K562 (cell line): ENCODE data around the gene CRYBB1. TPM values are rescaled to one million over a fixed set of nuclear protein-coding genes. Genes with fewer than 3 reads are reported as not detected.

Experiments used
- ATAC-seq: fragments of 200-7000 bp; cut with Tn5 transposase; 3 replicates; pipeline ENCODE4 v1.9.1; 2020; ENCODE audit warnings: moderate library complexity
- BruUV-seq: library from RNA; stranded (reverse); fragments of 400-500 nt; replicated peaks from 2 replicates; lab custom pipeline; 2021; lab: Mats Ljungman, UMichigan
- CTCF ChIA-PET: fragments of 300-600 bp; formaldehyde crosslinking; extraction: SDS; loops from one replicate; lab custom pipeline; 2021; ENCODE audit warnings: low intra/inter-chr PET ratio; lab: Yijun Ruan, JAX
- POLR2A ChIA-PET: fragments of 300-600, 350-650 bp; sonication (Branson Sonifier 250); formaldehyde crosslinking; extraction: SDS; loops from one replicate; lab custom pipeline; 2021; ENCODE audit warnings: antibody characterized with exemption, inconsistent platforms; lab: Yijun Ruan, JAX
- DNase-seq, 4 experiments: peaks; one replicate each; pipeline versions ENCODE4 v3.0.0 to v3.0.0-alpha.2; 2011 to 2018; ENCODE audit warnings: low spot score in 3 of 4, mixed read lengths in 3 of 4; ENCODE audit errors: extremely low read depth in 1 of 4
- FAIRE-seq: peaks from 2 replicates; lab custom pipeline; 2011; peaks lifted over from hg19 to GRCh38; lab: Jason Lieb, UNC
- H2AFZ ChIP-seq: 2 replicates; pipeline ENCODE4 v1.6.0; 2011; ENCODE audit warnings: low read depth, low read length, control low read depth, inconsistent platforms
- H3K27ac ChIP-seq: fragments of 200-600 bp; 3 replicates; pipeline ENCODE4 v1.8.0; 2011; ENCODE audit warnings: low read depth, mild to moderate bottlenecking, control low read depth, inconsistent platforms, low read length, moderate library complexity, mixed read lengths; ENCODE audit errors: extremely low read depth
- H3K27me3 ChIP-seq, 2 experiments: fragments of 300-600 bp in 1 of 2; 2 replicates in 1 of 2; 3 replicates in 1 of 2; pipeline versions ENCODE4 v1.6.0 to v1.8.0; 2011; ENCODE audit warnings: inconsistent platforms in 2 of 2, low read length in 2 of 2, mild to moderate bottlenecking in 1 of 2, mixed read lengths in 1 of 2, moderate library complexity in 1 of 2; ENCODE audit not compliant: control insufficient read depth in 2 of 2, insufficient read depth in 2 of 2
- H3K36me3 ChIP-seq: fragments of 300-600 bp; 3 replicates; pipeline ENCODE4 v1.8.0; 2011; ENCODE audit warnings: mild to moderate bottlenecking, low read length, inconsistent platforms; ENCODE audit not compliant: control insufficient read depth, insufficient read depth
- H3K4me1 ChIP-seq, 2 experiments: fragments of 200-600 bp in 1 of 2; replicated peaks in 1 of 2; 2 replicates in 1 of 2; 3 replicates in 1 of 2; pipeline versions ENCODE4 v1.5.1 to v1.8.0; 2011; ENCODE audit warnings: inconsistent platforms in 2 of 2, low read length in 2 of 2, mild to moderate bottlenecking in 1 of 2, mixed read lengths in 1 of 2, moderate library complexity in 1 of 2; ENCODE audit not compliant: control insufficient read depth in 2 of 2, insufficient read depth in 2 of 2
- H3K4me2 ChIP-seq: 2 replicates; pipeline ENCODE4 v1.6.1; 2011; ENCODE audit warnings: low read length, control low read depth, inconsistent platforms, mixed read lengths; ENCODE audit not compliant: insufficient read depth
- H3K4me3 ChIP-seq: fragments of 200-600 bp; sonication (generic), shearing (Covaris generic); 2 replicates; pipeline ENCODE4 v1.5.1; 2016; ENCODE audit warnings: control low read depth, inconsistent platforms
- H3K79me2 ChIP-seq: fragments of 200-600 bp; 3 replicates; pipeline ENCODE4 v1.8.0; 2011; ENCODE audit warnings: low read length, inconsistent platforms; ENCODE audit not compliant: control insufficient read depth, insufficient read depth
- H3K9ac ChIP-seq, 2 experiments: 2 replicates each; pipeline versions ENCODE4 v1.6.0 to v1.6.1; 2011; ENCODE audit warnings: low read depth in 2 of 2, low read length in 2 of 2, control low read depth in 1 of 2, inconsistent platforms in 1 of 2, mild to moderate bottlenecking in 1 of 2, mixed read lengths in 1 of 2; ENCODE audit not compliant: insufficient read depth in 1 of 2
- H3K9me1 ChIP-seq: one replicate; pipeline ENCODE4 v1.6.0; 2011; ENCODE audit warnings: inconsistent platforms, mild to moderate bottlenecking, low read length, moderate library complexity; ENCODE audit not compliant: control insufficient read depth, insufficient read depth
- H3K9me3 ChIP-seq: replicated peaks from 2 replicates; pipeline ENCODE4 v1.5.1; 2011; ENCODE audit warnings: low read depth, low read length, inconsistent platforms; ENCODE audit not compliant: control insufficient read depth, insufficient read depth
- H4K20me1 ChIP-seq: replicated peaks from 2 replicates; pipeline ENCODE4 v1.6.1; 2011; ENCODE audit warnings: low read length, inconsistent platforms, mixed read lengths; ENCODE audit not compliant: control insufficient read depth, insufficient read depth
- ADNP ChIP-seq: fragments of 200-800 bp; sonication (Bioruptor generic); IDR thresholded peaks from 2 replicates; pipeline ENCODE4 v1.6.1; 2016; ENCODE audit warnings: missing genetic modification characterization, missing compliant biosample characterization
- ARHGAP35 ChIP-seq: fragments of 450-650 bp; IDR thresholded peaks from 2 replicates; pipeline ENCODE4 v1.6.1; 2018; ENCODE audit not compliant: partially characterized antibody
- BCOR ChIP-seq: fragments of 450-650 bp; IDR thresholded peaks from 2 replicates; pipeline ENCODE4 v1.6.1; 2016
- BHLHE40 ChIP-seq: IDR thresholded peaks from 2 replicates; pipeline ENCODE4 v1.6.1; 2011; ENCODE audit warnings: low read length, improper control_type of control experiment
- HDAC2 ChIP-seq: fragments of 450-650 bp; IDR thresholded peaks from 2 replicates; pipeline ENCODE4 v1.6.1; 2016; ENCODE audit warnings: mild to moderate bottlenecking
- KDM1A ChIP-seq, 2 experiments: fragments of 450-650 bp; IDR thresholded peaks; 2 replicates each; pipeline ENCODE4 v1.6.1; 2016; ENCODE audit warnings: mild to moderate bottlenecking in 2 of 2
- MCM3 ChIP-seq: fragments of 450-650 bp; IDR thresholded peaks from 2 replicates; pipeline ENCODE4 v1.6.1; 2016
- RBM25 ChIP-seq: fragments of 200-400 bp; formaldehyde crosslinking; IDR thresholded peaks from 2 replicates; pipeline ENCODE4 v1.6.1; 2018; ENCODE audit warnings: low read length, low read depth, moderate library complexity; ENCODE audit not compliant: severe bottlenecking
- SAFB ChIP-seq: fragments of 200-400 bp; formaldehyde crosslinking; IDR thresholded peaks from 2 replicates; pipeline ENCODE4 v1.6.1; 2017; ENCODE audit warnings: low read depth, low read length, borderline replicate concordance
- SRF ChIP-seq, 2 experiments: fragments of 250-450, 450-650 bp in 1 of 2; sonication (Bioruptor Pico) in 1 of 2; sonication (generic) in 1 of 2; formaldehyde crosslinking; IDR thresholded peaks; 2 replicates each; pipeline versions ENCODE4 v1.5.0 to v1.5.1; 2020 to 2022; ENCODE audit warnings: mild to moderate bottlenecking in 1 of 2, missing genetic modification reagents in 1 of 2
- TBL1XR1 ChIP-seq, 2 experiments: IDR thresholded peaks; 2 replicates each; pipeline ENCODE4 v1.6.1; 2012; ENCODE audit warnings: improper control_type of control experiment in 2 of 2, low read length in 2 of 2, mild to moderate bottlenecking in 1 of 2
- XRCC5 ChIP-seq: fragments of 200-400 bp; formaldehyde crosslinking; IDR thresholded peaks from 2 replicates; pipeline ENCODE4 v1.6.1; 2017; ENCODE audit warnings: low read depth, mild to moderate bottlenecking, low read length
- ZSCAN29 ChIP-seq: fragments of 450-650 bp; IDR thresholded peaks from 2 replicates; pipeline ENCODE4 v1.6.1; 2017
- WGBS: fragments of 100-300 bp; shearing (Covaris generic); methylation state at CpG from one replicate; pipeline ENCODE4 v1.1.6; 2016; ENCODE audit warnings: low coverage, mixed read lengths; ENCODE audit not compliant: insufficient coverage; ENCODE audit errors: missing lambda C conversion rate; 5-methylcytosine and 5-hydroxymethylcytosine counted together
- in situ Hi-C: fragments of 300-500 bp; cut with MboI; formaldehyde crosslinking; loops from 4 replicates; pipeline ENCODE4 v1.15.0; 2018; ENCODE audit warnings: inconsistent platforms, mixed read lengths
- intact Hi-C: fragments of 100-400 bp; cut with micrococcal nuclease; formaldehyde crosslinking; loops from 2 replicates; pipeline ENCODE4 v1.14.2; 2022
- polyA plus RNA-seq, 8 experiments: library from polyadenylated mRNA; depleted of rRNA in 4 of 8; stranded (reverse) in 5 of 8; unstranded in 3 of 8; fragments of >200 nt; fragmentation: Nextera tagmentation in 2 of 8; fragmentation: Illumina TruSeq in 1 of 8; extraction: Ambion mirVana in 2 of 8; extraction: Trizol in 1 of 8; gene quantifications; 2 replicates each; pipeline versions ENCODE4 v1.2.1 to v1.2.3, GENCODE V29; 2011 to 2014; ENCODE audit warnings: inconsistent platforms in 1 of 8, missing spikeins in 1 of 8
- total RNA-seq, 7 experiments: library from RNA; depleted of rRNA in 6 of 7; stranded (reverse); fragments of >200 nt in 6 of 7; fragmentation: Illumina TruSeq in 2 of 7; extraction: Trizol in 2 of 7; gene quantifications; 2 replicates each; pipeline versions ENCODE4 v1.2.1 to v1.2.3, GENCODE V29; 2011 to 2021; ENCODE audit warnings: low replicate concordance in 1 of 7
- TF ChIP-seq, protein P1 (sequence below): sonication (generic); formaldehyde crosslinking; IDR thresholded peaks from 2 replicates; pipeline ENCODE4 v1.8.0; 2022; ENCODE audit warnings: mild to moderate bottlenecking, missing genetic modification reagents, borderline replicate concordance
- TF ChIP-seq, protein P2 (sequence below): fragments of 250-450 bp; sonication (Bioruptor Pico); IDR thresholded peaks from 2 replicates; pipeline ENCODE4 v1.5.0; 2020; ENCODE audit warnings: mild to moderate bottlenecking, borderline replicate concordance

The CRYBB1 gene
- total and polyA plus RNA-seq, 9 of the 15 experiments (the other 6 are each of a cell fraction or from before 2014, with no cell fraction given): 0.16 to 0.45 (median 0.33) TPM; not detected in 2

DNA sequence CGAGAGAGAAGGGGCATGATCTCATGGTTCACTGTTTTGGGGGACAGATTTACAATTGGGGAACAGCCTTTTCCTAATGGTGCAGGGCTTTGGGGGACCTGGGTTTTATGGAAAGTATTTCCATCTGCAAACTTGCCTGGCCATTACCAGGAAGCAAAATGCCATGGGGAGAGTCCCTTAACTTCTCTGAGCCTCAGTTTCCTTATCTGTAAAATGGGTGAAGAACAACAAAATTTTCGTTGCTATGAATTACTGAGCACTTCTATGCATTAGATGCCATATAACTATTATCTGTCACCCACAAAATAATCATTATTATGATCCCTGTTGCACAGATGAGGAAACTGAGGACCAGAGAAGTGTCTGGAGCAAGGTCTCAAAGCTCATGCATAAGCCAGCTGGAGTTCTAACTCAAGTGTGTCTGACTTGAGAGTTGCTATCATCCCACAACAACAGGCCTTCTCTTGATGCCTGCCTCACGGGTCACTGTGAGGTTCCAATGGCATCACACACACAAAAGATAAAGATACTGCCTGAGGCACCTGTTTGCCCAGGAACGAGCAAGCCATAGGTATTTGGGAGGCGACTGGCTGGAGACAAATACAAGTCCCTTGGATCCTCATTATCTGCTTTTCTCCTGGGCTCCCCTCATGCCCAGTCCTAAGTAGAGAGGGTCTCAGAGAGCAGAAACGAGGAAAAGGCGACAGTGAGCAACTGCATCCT lies 43.7 kb downstream of the CRYBB1 start:
- BruUV-seq: no TSS peak
- ChIA-PET CTCF (no interaction called here), POLR2A (interaction anchor here (1.0 to 1.9 kb wide), 3 partner anchors 9 to 35 kb away, joined by 3 to 5 read pairs (median 4); no protein-coding TSS in a partner anchor)
- FAIRE-seq (no peak), DNase-seq (no peak), ATAC-seq (no peak)
- intact Hi-C loops (no loop called here), in situ Hi-C loops (no loop called here)
- Histone ChIP-seq H3K27ac (peak overlapping the region; percentile 50), H4K20me1 (peaks cover 48% of the 10 kb centered on the region), H3K9me1 (peaks cover 5% of the 10 kb centered on the region), H3K4me3 (no peak overlapping the region), H3K9ac (no peak overlapping the region), H3K9me3 (no peaks in the 10 kb centered on the region), H3K4me1 (peaks cover 5 to 24% of the 10 kb centered on the region in 2 experiments), H3K4me2 (peak overlapping the region; percentile 41), H3K79me2 (peaks cover 92% of the 10 kb centered on the region), H3K36me3 (peaks cover 81% of the 10 kb centered on the region), H2AFZ (no peak overlapping the region), H3K27me3 (no peaks in the 10 kb centered on the region)
- WGBS: 48% methylated on average over 7 of the region's 7 CpGs
- TF ChIP-seq BCOR (peak; percentile 76), ZSCAN29 (no peak), SRF (CRISPR knock-in tag; IDR thresholded peaks at IDR 0.05) (no peak), HDAC2 (peak; percentile 38; the same call in 1 of the 2 replicates), KDM1A (IDR thresholded peaks at IDR 0.05) (peak in 1 of 2 experiments; percentile 56; a peak in 2 of 4 replicates), XRCC5 (no peak), TBL1XR1 (IDR thresholded peaks at IDR 0.05; ENCODE audit: low read length in 2 of 2) (no peak), ARHGAP35 (no peak), RBM25 (peak; percentile 81), ADNP (peak; percentile 51; the same call in 1 of the 2 replicates), MCM3 (no peak), BHLHE40 (no peak), SAFB (no peak)
- TF ChIP-seq, protein P1, sequence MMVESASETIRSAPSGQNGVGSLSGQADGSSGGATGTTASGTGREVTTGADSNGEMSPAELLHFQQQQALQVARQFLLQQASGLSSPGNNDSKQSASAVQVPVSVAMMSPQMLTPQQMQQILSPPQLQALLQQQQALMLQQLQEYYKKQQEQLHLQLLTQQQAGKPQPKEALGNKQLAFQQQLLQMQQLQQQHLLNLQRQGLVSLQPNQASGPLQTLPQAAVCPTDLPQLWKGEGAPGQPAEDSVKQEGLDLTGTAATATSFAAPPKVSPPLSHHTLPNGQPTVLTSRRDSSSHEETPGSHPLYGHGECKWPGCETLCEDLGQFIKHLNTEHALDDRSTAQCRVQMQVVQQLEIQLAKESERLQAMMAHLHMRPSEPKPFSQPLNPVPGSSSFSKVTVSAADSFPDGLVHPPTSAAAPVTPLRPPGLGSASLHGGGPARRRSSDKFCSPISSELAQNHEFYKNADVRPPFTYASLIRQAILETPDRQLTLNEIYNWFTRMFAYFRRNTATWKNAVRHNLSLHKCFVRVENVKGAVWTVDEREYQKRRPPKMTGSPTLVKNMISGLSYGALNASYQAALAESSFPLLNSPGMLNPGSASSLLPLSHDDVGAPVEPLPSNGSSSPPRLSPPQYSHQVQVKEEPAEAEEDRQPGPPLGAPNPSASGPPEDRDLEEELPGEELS (CRISPR knock-in tag): no peak
- TF ChIP-seq, protein P2, sequence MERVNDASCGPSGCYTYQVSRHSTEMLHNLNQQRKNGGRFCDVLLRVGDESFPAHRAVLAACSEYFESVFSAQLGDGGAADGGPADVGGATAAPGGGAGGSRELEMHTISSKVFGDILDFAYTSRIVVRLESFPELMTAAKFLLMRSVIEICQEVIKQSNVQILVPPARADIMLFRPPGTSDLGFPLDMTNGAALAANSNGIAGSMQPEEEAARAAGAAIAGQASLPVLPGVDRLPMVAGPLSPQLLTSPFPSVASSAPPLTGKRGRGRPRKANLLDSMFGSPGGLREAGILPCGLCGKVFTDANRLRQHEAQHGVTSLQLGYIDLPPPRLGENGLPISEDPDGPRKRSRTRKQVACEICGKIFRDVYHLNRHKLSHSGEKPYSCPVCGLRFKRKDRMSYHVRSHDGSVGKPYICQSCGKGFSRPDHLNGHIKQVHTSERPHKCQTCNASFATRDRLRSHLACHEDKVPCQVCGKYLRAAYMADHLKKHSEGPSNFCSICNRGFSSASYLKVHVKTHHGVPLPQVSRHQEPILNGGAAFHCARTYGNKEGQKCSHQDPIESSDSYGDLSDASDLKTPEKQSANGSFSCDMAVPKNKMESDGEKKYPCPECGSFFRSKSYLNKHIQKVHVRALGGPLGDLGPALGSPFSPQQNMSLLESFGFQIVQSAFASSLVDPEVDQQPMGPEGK: no peak
